Measurements from ENCODE around the gene MRGPRE.

GRCh38 chr11:3219281-3219892, 12.8 kb downstream of the MRGPRE start:
- TF ChIP-seq CTCF (conservative IDR thresholded peaks at IDR 0.05; ENCODE audit: low read depth, low read length) (no peak), EZH2 (IDR thresholded peaks at IDR 0.05; ENCODE audit: low read length, unreplicated experiment) (no peak), EZH2phosphoT487 (IDR thresholded peaks at IDR 0.05; ENCODE audit: borderline replicate concordance, low read length) (no peak)
